GM18499 (cell line): ENCODE results near the gene TRAPPC4.
"Not testable (repeated sequence)": the region's sequence is repeated elsewhere in the genome, so short reads cannot be mapped to it uniquely, and the experiment has no call there.

Experiments
- ATAC-seq: cut with Tn5 transposase; IDR thresholded peaks from one replicate; pipeline ENCODE4 v1.9.1; 2021; ENCODE audit warnings: moderate number of reproducible peaks; ENCODE audit not compliant: insufficient read depth, unreplicated experiment

The TRAPPC4 gene

DNA sequence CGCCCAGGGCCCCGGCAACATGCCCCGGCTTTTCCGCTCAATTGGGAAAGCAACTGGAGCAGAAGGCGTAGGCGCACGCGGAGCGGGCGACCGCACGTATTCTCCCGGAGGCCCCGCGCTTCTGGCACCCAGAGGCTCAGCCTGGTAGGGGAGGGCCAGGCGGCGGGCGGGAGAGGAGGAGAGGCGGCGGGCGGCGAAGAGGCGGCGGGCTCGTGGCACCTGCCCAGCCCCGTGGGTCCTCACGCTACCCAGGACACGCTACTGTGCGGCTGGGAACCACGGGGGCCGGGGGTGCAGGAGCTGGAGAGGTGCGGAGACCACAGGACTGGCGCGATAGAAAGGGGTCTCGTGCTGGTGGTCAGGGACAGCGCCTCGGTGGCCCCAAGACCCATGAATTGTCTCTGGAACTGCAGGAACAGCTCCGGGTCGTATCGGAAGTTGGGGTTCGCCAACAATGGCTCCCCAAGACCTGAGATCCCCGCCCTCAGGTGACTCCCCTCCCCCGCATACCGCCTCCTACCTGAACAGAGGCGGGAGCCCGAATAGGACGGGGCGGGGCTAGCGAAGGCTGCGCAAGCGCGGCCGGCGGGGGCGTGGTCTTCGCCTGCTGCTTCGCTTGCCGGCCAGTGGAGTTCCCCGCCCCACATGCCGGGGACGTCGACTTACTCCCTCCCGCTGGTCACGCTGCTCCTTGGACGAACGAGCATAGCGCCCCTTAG is 11.9 kb downstream of the TRAPPC4 start, which contains the start of gene SLC37A4:
Gene SLC37A4, minus strand, starts transcription at position 549 of the 719 bp plus-strand sequence.
- ATAC-seq, result peak; percentile 64

DNA sequence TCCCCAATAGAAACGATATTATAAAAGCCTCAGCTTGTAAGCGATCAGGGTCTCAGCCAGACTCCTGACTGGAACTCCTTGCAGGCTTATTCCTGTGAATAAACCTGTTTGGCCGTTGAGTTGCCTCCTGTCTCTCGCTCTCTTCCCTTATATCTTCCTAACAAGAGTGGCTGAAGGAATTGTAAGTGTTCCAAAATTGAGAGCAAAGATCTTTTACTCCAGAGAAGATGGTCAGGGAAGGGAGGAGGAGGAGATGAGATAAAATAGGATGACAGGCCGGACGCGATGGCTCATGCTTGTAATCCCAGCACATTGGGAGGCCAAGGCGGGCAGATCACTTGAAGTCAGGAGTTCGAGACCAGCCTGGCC is 13.3 kb downstream of the TRAPPC4 start:
- ATAC-seq, result no peak

DNA sequence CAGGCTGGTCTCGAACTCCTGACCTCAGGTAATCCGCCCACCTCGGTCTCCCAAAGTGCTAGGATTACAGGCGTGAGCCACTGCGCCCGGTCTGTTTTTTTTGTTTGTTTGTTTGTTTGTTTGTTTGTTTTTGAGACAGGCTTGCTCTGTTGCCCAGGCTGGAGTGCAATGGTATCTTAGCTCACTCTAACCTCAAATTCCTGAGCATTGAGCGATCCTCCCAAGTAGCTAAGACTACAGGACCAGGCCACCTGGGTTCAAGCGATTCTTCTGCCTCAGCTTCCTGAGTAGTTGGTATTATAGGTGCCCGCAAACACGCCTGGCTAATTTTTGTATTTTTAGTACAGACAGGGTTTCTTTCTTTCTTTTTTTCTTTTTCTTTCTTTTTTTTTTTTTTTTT is 14.9 kb downstream of the TRAPPC4 start:
- not testable (repeated sequence) for ATAC-seq

DNA sequence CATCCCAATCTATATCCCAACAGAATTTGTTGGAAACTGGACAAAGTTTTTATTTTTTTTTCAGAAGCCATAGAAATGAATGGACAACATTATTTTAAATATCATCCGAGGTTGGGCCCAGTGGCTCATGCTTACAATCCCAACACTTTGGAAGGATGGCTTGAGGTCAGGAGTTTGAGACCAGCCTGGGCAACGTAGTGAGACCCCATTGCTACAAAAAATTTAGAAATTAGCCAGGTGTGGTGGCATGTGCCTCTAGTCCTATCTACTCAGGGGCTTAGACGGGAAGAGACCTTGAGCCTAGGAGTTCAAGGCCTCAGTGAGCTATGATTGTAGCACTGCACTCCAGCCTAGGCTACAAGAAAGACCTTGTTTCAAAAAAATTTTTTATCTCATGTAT is 16.2 kb downstream of the TRAPPC4 start:
- ATAC-seq, result no peak

DNA sequence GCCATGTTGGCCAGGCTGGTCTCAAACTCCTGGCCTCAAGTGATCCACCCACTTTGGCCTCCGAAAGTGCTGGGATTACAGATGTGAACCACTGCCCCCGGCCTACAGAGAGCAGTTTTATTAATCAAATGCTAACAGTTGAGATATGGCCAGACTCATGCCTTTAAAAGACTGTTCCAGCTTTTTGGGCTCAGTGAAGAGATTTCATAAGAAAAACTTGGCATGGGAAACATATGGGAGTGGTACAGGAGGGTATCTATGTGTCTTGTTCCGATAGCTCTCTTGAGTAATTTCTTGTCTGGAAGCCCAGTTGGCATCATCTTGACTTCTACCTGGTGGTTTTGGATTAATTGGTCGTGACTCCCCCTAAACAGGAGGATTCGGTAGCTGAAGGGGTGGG is 20.3 kb downstream of the TRAPPC4 start:
- ATAC-seq, result no peak

DNA sequence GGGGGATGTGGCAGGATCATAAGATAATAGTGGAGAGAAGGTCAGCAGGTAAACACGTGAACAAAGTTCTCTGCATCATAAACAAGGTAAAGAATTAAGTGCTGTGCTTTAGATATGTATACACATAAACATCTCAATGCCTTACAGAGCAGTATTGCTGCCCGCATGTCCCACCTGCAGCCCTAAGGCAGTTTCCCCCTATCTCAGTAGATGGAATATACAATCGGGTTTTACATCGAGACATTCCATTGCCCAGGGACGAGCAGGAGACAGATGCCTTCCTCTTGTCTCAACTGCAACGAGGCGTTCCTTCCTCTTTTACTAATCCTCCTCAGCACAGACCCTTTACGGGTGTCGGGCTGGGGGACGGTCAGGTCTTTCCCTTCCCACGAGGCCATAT is 20.9 kb downstream of the TRAPPC4 start:
- not testable (repeated sequence) for ATAC-seq

DNA sequence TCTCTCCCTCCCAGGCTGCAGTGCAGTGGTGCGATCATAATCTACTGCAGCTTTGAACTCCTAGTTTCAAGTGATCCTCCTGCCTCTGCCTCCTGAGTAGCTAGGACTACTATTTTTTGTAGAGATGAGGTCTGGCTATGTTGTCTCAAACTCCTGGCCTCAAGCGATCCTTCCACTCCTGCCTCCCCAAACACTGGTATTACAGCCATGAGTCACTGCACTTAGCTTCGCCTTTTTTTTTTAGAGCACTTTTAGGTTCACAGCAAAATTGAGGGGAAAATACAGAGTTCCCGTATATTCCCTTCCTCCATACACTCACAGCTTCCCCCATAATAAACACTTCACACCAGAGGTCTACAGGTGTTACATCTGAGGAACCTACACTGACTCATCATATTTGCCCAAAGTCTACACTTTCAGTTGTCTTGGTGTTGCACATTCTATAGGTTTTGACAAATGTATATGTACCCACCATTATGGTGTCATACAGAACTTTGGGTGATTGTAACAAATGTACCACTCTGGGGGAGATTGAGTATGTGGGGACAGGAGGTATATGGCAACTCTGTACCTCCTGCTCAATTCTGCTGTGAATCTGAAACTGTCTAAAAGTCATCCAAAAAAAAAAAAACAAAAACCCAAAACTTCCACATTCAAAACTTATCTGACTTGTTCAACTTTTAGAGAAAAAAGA is 23.4 kb downstream of the TRAPPC4 start:
- ATAC-seq, result no peak

DNA sequence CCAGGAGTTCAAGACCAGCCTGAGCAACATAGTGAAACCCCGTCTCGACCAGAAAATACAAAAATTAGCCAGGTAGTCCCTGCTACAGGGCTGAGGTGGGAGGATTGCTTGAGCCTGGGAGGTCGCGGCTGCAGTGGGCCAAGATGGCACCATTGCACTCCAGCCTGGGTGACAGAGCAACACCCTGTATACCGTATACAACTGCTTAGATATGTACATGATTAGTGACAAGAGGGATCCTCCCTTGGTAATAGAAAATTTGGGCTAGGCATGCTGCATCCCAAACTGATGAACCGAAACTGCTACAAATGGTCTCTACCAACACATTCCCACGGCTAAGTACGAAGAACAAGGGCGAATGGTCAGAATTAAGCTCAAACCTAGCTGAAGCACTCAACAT is 24.4 kb downstream of the TRAPPC4 start:
- ATAC-seq, result no peak

DNA sequence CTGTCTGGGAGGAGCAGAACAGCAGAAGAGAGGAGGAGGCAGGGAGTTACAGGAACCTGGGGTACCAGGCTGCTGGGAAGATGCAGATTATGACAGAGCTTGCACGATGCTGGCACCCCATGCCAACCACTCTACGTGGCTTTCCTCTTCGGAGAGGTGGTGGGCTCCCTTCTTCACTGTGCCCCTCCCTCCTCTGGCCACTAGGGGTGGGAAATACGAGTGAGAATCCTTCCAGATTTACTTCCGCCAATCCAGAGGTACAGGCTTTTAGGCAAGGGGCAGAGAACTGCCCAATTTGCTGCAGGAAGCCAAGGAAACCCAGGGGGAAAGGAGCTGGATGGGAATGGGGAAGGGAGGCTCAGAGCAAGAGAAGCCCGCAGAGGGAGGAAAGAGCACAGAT is 26.1 kb downstream of the TRAPPC4 start:
- no peak for ATAC-seq

DNA sequence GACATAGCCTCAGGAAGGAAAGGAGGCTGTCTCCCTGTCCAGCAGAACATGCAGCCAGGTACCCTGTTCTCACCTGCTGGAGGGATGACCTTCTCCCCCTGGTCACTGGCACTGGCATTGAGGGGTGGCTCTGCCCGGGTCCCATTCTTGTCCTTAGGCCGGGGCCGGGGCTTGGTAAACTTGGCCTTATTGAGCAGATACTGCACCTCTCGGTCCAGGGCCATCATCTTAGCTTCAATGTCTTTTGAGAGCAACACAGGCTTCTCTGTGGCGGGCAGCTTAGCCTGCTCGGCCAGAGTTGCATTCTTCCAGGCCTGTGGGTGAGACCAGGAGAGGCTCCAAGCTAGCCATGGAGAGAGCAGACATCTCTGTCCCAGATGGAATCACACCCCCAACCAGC is 27.9 kb downstream of the TRAPPC4 start:
- ATAC-seq, result no peak

DNA sequence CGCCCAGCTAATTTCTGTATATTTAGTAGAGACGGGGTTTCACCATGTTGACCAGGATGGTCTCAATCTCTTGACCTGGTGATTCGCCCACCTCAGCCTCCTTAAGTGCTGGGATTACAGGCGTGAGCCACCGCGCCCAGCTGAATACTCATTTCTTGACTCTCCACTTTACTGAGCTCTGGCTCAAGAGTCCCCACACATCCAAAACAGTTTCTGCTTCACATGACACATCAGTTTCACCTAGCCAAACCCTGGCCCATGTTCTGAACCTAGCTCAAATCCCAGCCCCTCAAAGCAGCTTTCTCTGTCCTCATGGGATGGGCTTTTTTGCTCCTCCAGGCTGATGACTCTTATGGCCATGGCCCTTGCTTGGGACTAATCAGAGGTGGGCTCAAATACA is 28.6 kb downstream of the TRAPPC4 start:
- no peak for ATAC-seq

DNA sequence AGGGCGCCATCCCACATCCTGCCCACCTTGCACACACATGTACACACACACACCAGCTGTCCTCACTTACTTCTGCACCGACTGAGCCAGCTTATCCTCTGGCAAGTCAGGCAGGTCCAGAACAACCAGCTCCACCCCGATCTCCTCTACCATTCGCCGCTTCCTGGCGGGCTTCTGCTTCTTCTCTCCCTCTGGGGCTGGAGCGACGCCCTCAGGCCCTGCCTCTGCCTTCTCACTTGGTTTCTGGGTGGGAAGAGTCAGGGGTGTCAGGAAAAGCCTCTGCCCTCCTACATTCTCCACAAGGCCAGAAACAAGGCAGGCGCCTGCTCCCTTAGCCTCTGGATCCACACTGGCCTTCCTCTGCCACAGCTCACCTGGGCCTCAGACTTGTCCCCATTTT is 30.1 kb downstream of the TRAPPC4 start:
- no peak for ATAC-seq

DNA sequence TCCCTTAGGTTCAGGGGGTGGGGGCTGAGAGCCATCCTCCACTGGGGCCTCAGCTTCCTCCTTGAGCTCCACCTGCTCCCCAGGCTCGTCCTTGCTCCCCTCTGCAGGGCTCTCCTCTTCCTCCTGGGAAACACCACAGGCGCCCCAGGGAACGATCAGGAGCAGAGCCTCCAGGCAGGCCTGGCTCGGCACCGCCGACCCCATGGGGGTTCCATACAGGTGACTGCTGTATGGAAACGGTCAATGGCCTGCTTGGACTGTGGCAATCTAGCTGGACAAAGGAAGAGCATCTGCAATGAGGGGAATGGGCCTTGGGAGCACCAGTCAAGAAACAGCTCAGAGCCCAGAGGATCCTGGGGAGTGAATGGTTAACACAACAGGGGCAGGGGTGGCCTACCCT is 30.5 kb downstream of the TRAPPC4 start:
- no peak for ATAC-seq

DNA sequence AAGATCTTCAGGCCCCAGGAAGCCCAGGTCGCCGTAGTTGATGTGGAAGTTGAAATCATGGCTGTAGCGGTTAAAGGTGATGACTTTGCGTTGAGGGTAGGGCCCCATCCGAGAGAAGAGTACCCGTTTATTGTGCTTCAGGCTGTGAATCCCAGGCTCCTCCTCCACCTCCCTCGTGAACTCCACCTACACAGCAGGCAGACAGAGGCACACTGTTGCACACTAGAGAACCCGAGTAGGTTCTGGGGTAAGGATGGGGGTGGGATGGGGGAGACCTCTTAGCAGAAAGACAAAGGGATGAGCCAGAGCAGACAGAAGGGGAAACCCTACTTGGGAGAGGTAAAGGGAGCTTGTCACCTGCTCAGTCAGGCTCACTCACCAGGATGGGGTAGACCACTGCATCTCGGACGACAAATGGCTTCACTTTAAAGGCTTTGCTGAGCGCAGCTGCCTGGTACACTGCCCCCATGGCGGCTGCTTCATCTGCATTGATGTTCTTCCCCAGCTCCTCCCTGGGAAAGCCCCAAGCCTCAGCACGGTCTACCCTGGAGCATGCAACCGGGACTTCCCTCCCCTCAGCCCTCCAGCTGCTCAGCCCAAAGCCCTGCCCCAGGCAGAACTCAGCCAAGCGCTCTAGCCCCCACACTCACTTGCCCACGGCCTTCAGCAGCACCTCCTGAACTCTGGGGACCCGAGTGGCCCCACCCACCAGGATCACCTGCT is 33.0 kb downstream of the TRAPPC4 start:
- no peak for ATAC-seq

DNA sequence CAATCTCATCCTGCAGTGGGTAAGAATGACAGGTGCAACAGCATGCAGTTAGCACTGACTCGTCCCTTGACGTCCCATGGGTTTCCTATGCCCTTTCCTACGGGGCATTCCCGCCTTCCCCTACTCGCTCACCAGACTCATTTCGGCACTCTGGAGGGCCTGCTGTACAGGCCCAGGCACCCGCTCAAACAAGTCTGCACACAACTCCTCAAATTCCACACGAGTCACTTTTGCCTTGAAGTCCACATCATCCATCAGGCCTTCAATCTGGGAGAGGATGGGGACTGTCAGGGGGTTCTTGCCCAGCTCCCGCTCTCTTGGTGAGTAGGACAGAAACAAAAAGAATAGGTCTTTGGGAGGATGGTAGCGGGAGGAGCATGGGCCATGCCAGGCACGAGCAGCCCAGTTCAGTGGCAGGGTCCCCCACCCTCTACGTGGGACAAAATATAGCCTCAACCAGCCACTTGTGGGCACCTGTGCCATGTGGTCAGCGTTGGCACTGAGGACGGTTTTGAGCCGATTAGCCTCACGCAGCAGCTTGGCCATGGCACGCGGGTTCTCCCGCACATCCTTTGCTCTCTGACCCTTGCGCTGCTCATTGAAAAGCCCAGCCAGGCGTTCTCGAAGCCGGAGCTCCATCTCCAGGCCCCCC is 33.7 kb downstream of the TRAPPC4 start:
- no peak for ATAC-seq

DNA sequence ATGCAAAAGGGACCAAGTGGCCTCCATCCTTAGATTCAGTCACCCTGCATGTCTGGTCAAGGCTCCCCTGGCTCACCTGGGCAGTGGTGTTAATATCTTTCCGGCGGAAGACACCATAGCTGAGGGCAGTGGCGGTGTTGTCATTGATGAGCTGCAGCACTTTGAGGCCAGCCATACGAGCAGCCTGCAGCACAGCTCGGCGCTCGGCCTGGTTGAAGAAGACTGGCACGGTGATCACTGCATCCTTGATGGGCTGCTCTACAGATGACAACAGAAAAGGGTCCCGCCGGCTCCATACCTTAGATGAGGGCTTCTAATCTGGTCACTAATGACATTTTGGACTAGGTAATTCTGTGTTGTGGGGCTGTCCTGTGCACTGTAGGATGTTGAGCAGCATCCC is 35.9 kb downstream of the TRAPPC4 start:
- ATAC-seq, result no peak

DNA sequence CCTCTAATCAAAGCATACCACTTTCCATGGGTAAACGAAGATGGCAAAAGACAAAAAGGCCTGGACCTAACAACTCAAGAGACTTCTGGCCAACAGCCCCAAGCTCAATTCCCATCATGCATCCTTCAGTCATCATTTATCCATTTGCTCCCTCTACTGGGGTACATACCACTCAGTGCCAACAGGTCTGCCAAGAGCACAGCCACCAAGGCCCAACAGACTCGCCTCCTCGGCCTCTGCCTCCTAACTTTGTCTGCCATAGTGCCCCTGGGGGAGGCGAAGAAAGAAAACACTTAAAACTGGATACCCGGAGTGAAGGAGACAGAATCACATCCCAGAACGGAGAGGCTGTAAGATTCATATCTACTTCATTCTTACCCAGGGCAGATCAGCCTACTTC is 37.3 kb downstream of the TRAPPC4 start:
- no peak for ATAC-seq

DNA sequence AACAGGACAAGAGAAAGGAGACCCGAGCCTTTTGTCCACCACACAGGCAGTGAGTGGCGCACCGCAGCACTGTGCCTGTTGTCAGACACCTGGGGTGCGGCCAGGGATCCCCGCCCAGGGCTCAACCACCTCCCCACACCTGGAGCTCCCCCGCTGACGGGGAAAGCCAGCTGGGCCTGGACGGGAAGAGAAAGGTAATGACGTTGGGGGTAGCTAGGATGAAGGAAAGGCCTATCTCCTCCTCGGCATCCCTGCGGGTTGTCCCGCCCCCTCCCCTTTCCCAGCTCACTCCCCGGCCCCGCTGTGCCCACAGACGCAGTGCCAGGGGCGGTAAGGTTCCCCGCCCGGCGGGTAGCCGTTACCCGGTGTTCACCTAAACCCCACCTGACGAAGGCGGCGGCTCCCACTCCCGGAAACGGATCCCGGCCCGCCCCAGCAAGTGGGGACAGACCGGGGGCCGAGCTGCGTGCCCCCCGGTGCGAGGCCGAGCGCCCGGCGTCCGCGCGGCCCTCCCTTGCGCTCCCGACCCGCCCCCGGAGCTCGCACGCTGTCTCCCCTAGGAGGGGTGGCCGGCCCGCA is 37.9 kb downstream of the TRAPPC4 start:
- no peak for ATAC-seq

DNA sequence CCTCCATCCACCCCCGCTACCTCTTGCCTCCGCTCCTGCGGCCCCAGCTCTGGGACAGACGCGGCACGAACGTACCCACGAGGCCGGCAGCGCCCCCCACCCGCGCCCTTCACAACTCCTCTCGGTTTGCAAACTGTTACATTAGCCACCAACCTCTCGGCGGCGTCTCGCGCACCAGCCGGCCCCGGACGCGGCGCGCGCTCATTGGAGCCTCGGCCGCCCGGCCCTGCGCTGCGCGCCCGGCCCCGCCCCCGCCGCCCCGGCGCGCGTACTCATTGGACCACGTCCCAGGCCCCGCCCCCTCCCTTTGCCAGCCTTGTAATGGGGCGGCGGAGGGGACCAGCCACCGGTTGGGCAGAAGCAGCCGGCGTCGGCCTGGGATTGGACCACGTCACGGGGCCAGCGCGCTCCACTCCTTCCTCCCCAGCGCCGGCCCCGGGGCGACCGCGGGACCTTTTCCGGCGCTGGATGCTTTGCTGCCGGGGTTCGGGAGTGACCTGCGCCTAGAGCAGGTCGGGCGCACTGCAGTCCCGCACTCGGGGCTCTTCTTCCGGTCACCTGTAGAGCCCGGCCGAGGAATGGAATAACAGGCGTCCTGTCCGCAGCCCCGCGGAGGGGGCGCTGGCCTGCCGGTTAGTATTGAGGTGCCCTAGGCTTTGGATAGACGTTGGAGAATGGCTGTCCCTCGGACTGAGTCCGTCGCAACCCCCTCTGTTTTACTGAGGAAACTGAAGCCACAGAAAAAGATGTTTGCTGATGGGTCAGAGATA is 38.6 kb downstream of the TRAPPC4 start, which contains the start of gene HYOU1:
Gene HYOU1, minus strand, starts transcription at position 206 of the 770 bp plus-strand sequence. CDS start 1,045 bp downstream, outside the sequence.
- peak; percentile 47 for ATAC-seq

DNA sequence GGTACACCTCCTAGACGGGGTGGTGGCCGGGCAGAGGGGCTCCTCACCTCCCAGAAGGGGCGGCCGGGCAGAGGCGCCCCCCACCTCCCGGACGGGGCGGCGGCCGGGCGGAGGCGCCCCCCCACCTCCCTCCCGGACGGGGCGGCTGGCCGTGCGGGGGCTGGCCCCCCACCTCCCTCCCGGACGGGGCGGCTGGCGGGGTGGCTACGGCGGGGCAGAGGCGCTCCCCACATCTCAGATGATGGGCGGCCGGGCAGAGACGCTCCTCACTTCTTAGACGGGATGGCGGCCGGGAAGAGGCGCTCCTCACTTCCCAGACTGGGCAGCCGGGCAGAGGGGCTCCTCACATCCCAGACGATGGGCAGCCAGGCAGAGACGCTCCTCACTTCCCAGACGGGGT is 40.6 kb downstream of the TRAPPC4 start:
- ATAC-seq, result not testable (repeated sequence)
